ENCODE results near the gene CEP83.
"Not testable (repeated sequence)": the region's sequence is repeated elsewhere in the genome, so short reads cannot be mapped to it uniquely, and the experiment has no call there.

CEP83 gene

GRCh38 chr12:94379479-94380113, 80.1 kb downstream of the CEP83 start:
- no peak for DNase-seq (ENCODE audit: low spot score)

- no peak for DNase-seq (ENCODE audit: low spot score)
These were observed 82.1 kb downstream of the CEP83 start for GRCh38 chr12:94377599-94377998.

GRCh38 chr12:94374124-94374523, 85.5 kb downstream of the CEP83 start:
- DNase-seq (ENCODE audit: low spot score) = no peak

- DNase-seq (ENCODE audit: low spot score) = no peak
These were observed 87.2 kb downstream of the CEP83 start for GRCh38 chr12:94372461-94372860.

- DNase-seq (ENCODE audit: low spot score) = no peak
These were observed 97.0 kb downstream of the CEP83 start for GRCh38 chr12:94362653-94363052.

- no peak for DNase-seq (ENCODE audit: low spot score)
These were observed 99.9 kb downstream of the CEP83 start for GRCh38 chr12:94359761-94360160.

GRCh38 chr12:94353130-94353529, 106.5 kb downstream of the CEP83 start:
- DNase-seq (ENCODE audit: low spot score) = no peak

- DNase-seq (ENCODE audit: low spot score) = no peak
These were observed 119.1 kb downstream of the CEP83 start for GRCh38 chr12:94340573-94340972.

- DNase-seq (ENCODE audit: low spot score) = no peak
These were observed 121.5 kb downstream of the CEP83 start for GRCh38 chr12:94338006-94338794.

GRCh38 chr12:94336211-94336925, 123.3 kb downstream of the CEP83 start:
- no peak for DNase-seq (ENCODE audit: low spot score)

GRCh38 chr12:94333396-94333795, 126.3 kb downstream of the CEP83 start:
- DNase-seq (ENCODE audit: low spot score) = no peak

GRCh38 chr12:94329366-94329765, 130.3 kb downstream of the CEP83 start:
- DNase-seq (ENCODE audit: low spot score) = no peak

GRCh38 chr12:94327809-94328208, 131.9 kb downstream of the CEP83 start:
- DNase-seq (ENCODE audit: low spot score) = no peak

- DNase-seq (ENCODE audit: low spot score) = peak; percentile 4
These were observed 132.9 kb downstream of the CEP83 start for GRCh38 chr12:94326727-94327126.

- DNase-seq (ENCODE audit: low spot score) = no peak
These were observed 133.4 kb downstream of the CEP83 start for GRCh38 chr12:94326234-94326633.

- DNase-seq (ENCODE audit: low spot score) = no peak
These were observed 137.3 kb downstream of the CEP83 start for GRCh38 chr12:94322346-94322745.

- no peak for DNase-seq (ENCODE audit: low spot score)
These were observed 139.6 kb downstream of the CEP83 start for GRCh38 chr12:94320109-94320508.

- DNase-seq (ENCODE audit: low spot score) = no peak
These were observed 141.5 kb downstream of the CEP83 start for GRCh38 chr12:94318181-94318580.

GRCh38 chr12:94316600-94316999, 143.1 kb downstream of the CEP83 start:
- DNase-seq (ENCODE audit: low spot score) = not testable (repeated sequence)

GRCh38 chr12:94312378-94312777, 147.3 kb downstream of the CEP83 start:
- DNase-seq (ENCODE audit: low spot score) = no peak

- DNase-seq (ENCODE audit: low spot score) = no peak
These were observed 150.3 kb downstream of the CEP83 start for GRCh38 chr12:94309373-94309772.

- no peak for DNase-seq (ENCODE audit: low spot score)
These were observed 151.1 kb downstream of the CEP83 start for GRCh38 chr12:94308612-94309011.
